GM23338 (cell line): ENCODE data around the gene PRR33. TPM values are rescaled to one million over a fixed set of nuclear protein-coding genes. Genes with fewer than 3 reads are reported as not detected.

Experiments used
- ATAC-seq: fragments of 200-7000 bp; cut with Tn5 transposase; 3 replicates; pipeline ENCODE4 v1.9.1; 2020
- DNase-seq: peaks from one replicate; pipeline ENCODE4 v3.0.0-alpha.2; 2015; ENCODE audit warnings: low spot score
- H2AFZ ChIP-seq: fragments of 200-600 bp; sonication (generic); 2 replicates; pipeline ENCODE4 v1.8.0; 2016; ENCODE audit warnings: antibody characterized with exemption, mild to moderate bottlenecking, moderate library complexity
- H3F3A ChIP-seq: fragments of 200-600 bp; sonication (generic); replicated peaks from 2 replicates; pipeline ENCODE4 v1.8.0; 2017; ENCODE audit warnings: antibody characterized with exemption, mixed run types, low read depth
- H3K27ac ChIP-seq: fragments of 200-600 bp; sonication (generic); 2 replicates; pipeline ENCODE4 v1.6.1; 2016; ENCODE audit warnings: low read depth
- H3K27me3 ChIP-seq: fragments of 200-600 bp; sonication (generic); 2 replicates; pipeline ENCODE4 v1.8.0; 2016; ENCODE audit warnings: mild to moderate bottlenecking, mixed run types, moderate library complexity; ENCODE audit not compliant: insufficient read depth
- H3K36me3 ChIP-seq: fragments of 200-600 bp; sonication (generic); 2 replicates; pipeline ENCODE4 v1.8.0; 2016; ENCODE audit warnings: mild to moderate bottlenecking; ENCODE audit not compliant: insufficient read depth
- H3K4me1 ChIP-seq: fragments of 200-600 bp; sonication (generic); 2 replicates; pipeline ENCODE4 v1.8.0; 2016; ENCODE audit warnings: mild to moderate bottlenecking, moderate library complexity; ENCODE audit not compliant: insufficient read depth
- H3K4me2 ChIP-seq: fragments of 200-600 bp; sonication (generic); 2 replicates; pipeline ENCODE4 v1.7.1; 2017; ENCODE audit warnings: mixed run types
- H3K4me3 ChIP-seq: fragments of 200-600 bp; sonication (generic); 2 replicates; pipeline ENCODE4 v1.6.1; 2016; ENCODE audit warnings: mixed run types
- H3K79me2 ChIP-seq: fragments of 200-600 bp; sonication (generic); replicated peaks from 2 replicates; pipeline ENCODE4 v1.8.0; 2017; ENCODE audit warnings: mild to moderate bottlenecking; ENCODE audit not compliant: insufficient read depth
- H3K9me2 ChIP-seq: fragments of 200-600 bp; sonication (generic); 2 replicates; pipeline ENCODE4 v1.8.0; 2017; ENCODE audit not compliant: insufficient read depth
- H4K20me1 ChIP-seq: fragments of 200-600 bp; sonication (generic); replicated peaks from 2 replicates; pipeline ENCODE4 v1.8.0; 2017; ENCODE audit warnings: mild to moderate bottlenecking; ENCODE audit not compliant: insufficient read depth
- H3K27ac Mint-ChIP-seq: 2 replicates; pipeline ENCODE4 v1.8.0; 2020; ENCODE audit warnings: inconsistent platforms, mild to moderate bottlenecking, moderate library complexity, mixed read lengths
- H3K27me3 Mint-ChIP-seq: 3 replicates; pipeline ENCODE4 v1.8.0; 2022; ENCODE audit warnings: low read depth, mild to moderate bottlenecking, moderate library complexity, mixed read lengths, inconsistent platforms; ENCODE audit not compliant: insufficient read depth, poor library complexity
- H3K36me3 Mint-ChIP-seq: 3 replicates; pipeline ENCODE4 v1.8.0; 2021; ENCODE audit warnings: low read depth, mild to moderate bottlenecking, inconsistent platforms, moderate library complexity, mixed read lengths
- H3K4me1 Mint-ChIP-seq: 3 replicates; pipeline ENCODE4 v1.8.0; 2020; ENCODE audit warnings: mild to moderate bottlenecking, inconsistent platforms, mixed read lengths
- H3K4me3 Mint-ChIP-seq: 3 replicates; pipeline ENCODE4 v1.8.0; 2021; ENCODE audit warnings: moderate library complexity, mild to moderate bottlenecking, inconsistent platforms, mixed read lengths
- H3K9me3 Mint-ChIP-seq: 3 replicates; pipeline ENCODE4 v1.8.0; 2020; ENCODE audit warnings: moderate library complexity, mild to moderate bottlenecking, inconsistent platforms, mixed read lengths
- CREB1 ChIP-seq: fragments of 250-450 bp; sonication (Bioruptor Pico); IDR thresholded peaks from 2 replicates; pipeline ENCODE4 v1.5.0; 2020; ENCODE audit warnings: low read depth, mild to moderate bottlenecking, moderate library complexity
- EZH2phosphoT487 ChIP-seq: fragments of 200-600 bp; sonication (generic); IDR thresholded peaks from one replicate; pipeline ENCODE4 v1.8.1; 2018; ENCODE audit warnings: antibody characterized with exemption; ENCODE audit not compliant: unreplicated experiment
- JUNB ChIP-seq: IDR thresholded peaks from one replicate; pipeline ENCODE4 v1.6.1; 2016; ENCODE audit warnings: antibody characterized with exemption; ENCODE audit not compliant: unreplicated experiment
- NANOG ChIP-seq: IDR thresholded peaks from 2 replicates; pipeline ENCODE4 v1.6.1; 2016; ENCODE audit warnings: antibody characterized with exemption, borderline replicate concordance
- STAT1 ChIP-seq: IDR thresholded peaks from one replicate; pipeline ENCODE4 v1.6.1; 2016; ENCODE audit warnings: antibody characterized with exemption; ENCODE audit not compliant: unreplicated experiment
- ZNF331 ChIP-seq: fragments of 250-450 bp; sonication (Bioruptor Pico); IDR thresholded peaks from 2 replicates; pipeline ENCODE4 v1.5.0; 2020; ENCODE audit warnings: low read depth, mild to moderate bottlenecking, moderate library complexity
- polyA plus RNA-seq: library from polyadenylated mRNA; unstranded; fragments of >200 nt; fragmentation: Nextera tagmentation; extraction: Ambion mirVana; gene quantifications from 2 replicates; pipeline ENCODE4 v1.2.1, GENCODE V29; 2016
- total RNA-seq: library from RNA; depleted of rRNA; stranded (reverse); fragments of >200 nt; shearing (Covaris generic); gene quantifications from 2 replicates; pipeline ENCODE4 v1.2.3, GENCODE V29; 2014
- TF ChIP-seq, protein P1 (sequence below): IDR thresholded peaks from one replicate; pipeline ENCODE4 v1.6.1; 2018; ENCODE audit warnings: antibody characterized with exemption; ENCODE audit not compliant: unreplicated experiment
- TF ChIP-seq, protein P2 (sequence below): IDR thresholded peaks from 2 replicates; pipeline ENCODE4 v1.6.1; 2016; ENCODE audit warnings: antibody characterized with exemption

The PRR33 gene
- total and polyA plus RNA-seq, 2 experiments from 2014 or later: not detected

DNA sequence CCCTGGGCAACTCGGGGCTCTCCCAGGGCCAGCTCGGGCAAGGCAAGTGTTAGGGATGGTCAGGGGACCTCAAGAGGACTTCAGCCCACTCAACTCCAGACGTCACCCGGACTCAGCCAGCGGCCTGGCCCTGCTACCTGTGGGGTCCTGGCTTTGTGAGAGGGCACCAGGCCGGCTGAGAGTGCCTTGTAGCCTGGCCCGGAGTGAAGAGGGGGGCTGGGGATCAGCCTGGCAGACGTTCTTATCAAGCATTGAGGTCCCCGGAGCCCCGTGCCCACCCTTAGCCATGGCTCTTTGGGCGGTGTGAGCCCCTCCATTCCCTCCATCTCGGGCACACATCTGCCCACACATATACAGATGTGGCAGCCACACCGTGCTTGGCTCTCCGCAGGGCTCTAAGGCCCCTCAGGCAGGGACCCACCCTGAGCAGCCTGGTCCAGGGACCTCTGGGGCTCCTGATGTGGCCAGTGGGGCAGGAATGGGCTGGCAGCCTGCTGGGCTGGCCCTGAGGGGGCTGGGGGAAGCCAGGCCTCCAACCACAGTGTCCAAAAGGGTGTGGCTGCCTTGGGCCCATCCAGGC is 23.5 kb downstream of the PRR33 start:
- Histone ChIP-seq H3K4me2 (no peak overlapping the region), H4K20me1 (no peaks in the 10 kb centered on the region), H3K36me3 (no peaks in the 10 kb centered on the region), H2AFZ (no peak overlapping the region), H3K79me2 (no peaks in the 10 kb centered on the region), H3K9me2 (no peaks in the 10 kb centered on the region), H3K27me3 (no peaks in the 10 kb centered on the region), H3K27ac (no peak overlapping the region), H3K4me3 (no peak overlapping the region), H3K4me1 (no peaks in the 10 kb centered on the region), H3F3A (no peaks in the 10 kb centered on the region)
- ATAC-seq (no peak), DNase-seq (no peak)
- H3K27ac Mint-ChIP-seq: no peak overlapping the region
- H3K9me3 Mint-ChIP-seq: no peaks in the 10 kb centered on the region
- TF ChIP-seq, protein P1, sequence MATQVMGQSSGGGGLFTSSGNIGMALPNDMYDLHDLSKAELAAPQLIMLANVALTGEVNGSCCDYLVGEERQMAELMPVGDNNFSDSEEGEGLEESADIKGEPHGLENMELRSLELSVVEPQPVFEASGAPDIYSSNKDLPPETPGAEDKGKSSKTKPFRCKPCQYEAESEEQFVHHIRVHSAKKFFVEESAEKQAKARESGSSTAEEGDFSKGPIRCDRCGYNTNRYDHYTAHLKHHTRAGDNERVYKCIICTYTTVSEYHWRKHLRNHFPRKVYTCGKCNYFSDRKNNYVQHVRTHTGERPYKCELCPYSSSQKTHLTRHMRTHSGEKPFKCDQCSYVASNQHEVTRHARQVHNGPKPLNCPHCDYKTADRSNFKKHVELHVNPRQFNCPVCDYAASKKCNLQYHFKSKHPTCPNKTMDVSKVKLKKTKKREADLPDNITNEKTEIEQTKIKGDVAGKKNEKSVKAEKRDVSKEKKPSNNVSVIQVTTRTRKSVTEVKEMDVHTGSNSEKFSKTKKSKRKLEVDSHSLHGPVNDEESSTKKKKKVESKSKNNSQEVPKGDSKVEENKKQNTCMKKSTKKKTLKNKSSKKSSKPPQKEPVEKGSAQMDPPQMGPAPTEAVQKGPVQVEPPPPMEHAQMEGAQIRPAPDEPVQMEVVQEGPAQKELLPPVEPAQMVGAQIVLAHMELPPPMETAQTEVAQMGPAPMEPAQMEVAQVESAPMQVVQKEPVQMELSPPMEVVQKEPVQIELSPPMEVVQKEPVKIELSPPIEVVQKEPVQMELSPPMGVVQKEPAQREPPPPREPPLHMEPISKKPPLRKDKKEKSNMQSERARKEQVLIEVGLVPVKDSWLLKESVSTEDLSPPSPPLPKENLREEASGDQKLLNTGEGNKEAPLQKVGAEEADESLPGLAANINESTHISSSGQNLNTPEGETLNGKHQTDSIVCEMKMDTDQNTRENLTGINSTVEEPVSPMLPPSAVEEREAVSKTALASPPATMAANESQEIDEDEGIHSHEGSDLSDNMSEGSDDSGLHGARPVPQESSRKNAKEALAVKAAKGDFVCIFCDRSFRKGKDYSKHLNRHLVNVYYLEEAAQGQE: no peak
- H3K4me3 Mint-ChIP-seq: no peak overlapping the region
- no peaks in the 10 kb centered on the region for H3K36me3 Mint-ChIP-seq
- peaks cover 2% of the 10 kb centered on the region; the same call in 1 of the 3 replicates for H3K4me1 Mint-ChIP-seq
- H3K27me3 Mint-ChIP-seq: peaks cover 6% of the 10 kb centered on the region

DNA sequence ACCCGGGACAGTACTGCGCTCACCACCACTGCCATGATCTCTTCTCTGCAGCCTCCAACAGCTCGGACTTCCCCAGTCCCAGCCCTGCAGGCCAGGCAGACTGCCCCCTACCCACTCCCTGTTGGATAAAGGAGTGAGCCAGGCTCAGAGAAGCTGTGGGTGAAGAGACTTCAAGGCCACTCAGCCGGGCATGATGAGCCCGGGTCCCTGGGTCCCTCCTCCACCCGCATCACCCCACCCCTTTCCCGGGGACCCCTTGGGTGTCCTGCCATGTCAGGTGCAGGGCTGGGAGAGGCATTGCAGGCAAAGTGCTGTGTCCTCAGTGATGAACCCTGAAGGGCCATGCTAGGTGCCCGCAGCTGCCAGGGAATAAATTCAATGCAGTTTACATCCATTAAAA is 24.3 kb downstream of the PRR33 start:
- no peak for ATAC-seq
- Histone ChIP-seq H3F3A (no peaks in the 10 kb centered on the region), H2AFZ (no peak overlapping the region), H3K4me2 (no peak overlapping the region), H3K27ac (no peak overlapping the region), H4K20me1 (no peaks in the 10 kb centered on the region), H3K36me3 (no peaks in the 10 kb centered on the region), H3K4me1 (no peaks in the 10 kb centered on the region), H3K79me2 (no peaks in the 10 kb centered on the region), H3K27me3 (no peaks in the 10 kb centered on the region), H3K9me2 (no peaks in the 10 kb centered on the region), H3K4me3 (no peak overlapping the region)
- H3K27ac Mint-ChIP-seq: no peak overlapping the region
- no peaks in the 10 kb centered on the region for H3K9me3 Mint-ChIP-seq
- peaks cover 2% of the 10 kb centered on the region; the same call in 1 of the 3 replicates for H3K4me1 Mint-ChIP-seq
- H3K27me3 Mint-ChIP-seq: peaks cover 6% of the 10 kb centered on the region
- H3K4me3 Mint-ChIP-seq: no peak overlapping the region
- H3K36me3 Mint-ChIP-seq: no peaks in the 10 kb centered on the region
- no peak for DNase-seq
- no peak for TF ChIP-seq NANOG
- no peak for TF ChIP-seq CREB1
- no peak for TF ChIP-seq EZH2phosphoT487
- no peak for TF ChIP-seq ZNF331 (CRISPR knock-in tag)
- TF ChIP-seq JUNB: no peak
- TF ChIP-seq, protein P1: no peak
- no peak for TF ChIP-seq STAT1
- TF ChIP-seq, protein P2, sequence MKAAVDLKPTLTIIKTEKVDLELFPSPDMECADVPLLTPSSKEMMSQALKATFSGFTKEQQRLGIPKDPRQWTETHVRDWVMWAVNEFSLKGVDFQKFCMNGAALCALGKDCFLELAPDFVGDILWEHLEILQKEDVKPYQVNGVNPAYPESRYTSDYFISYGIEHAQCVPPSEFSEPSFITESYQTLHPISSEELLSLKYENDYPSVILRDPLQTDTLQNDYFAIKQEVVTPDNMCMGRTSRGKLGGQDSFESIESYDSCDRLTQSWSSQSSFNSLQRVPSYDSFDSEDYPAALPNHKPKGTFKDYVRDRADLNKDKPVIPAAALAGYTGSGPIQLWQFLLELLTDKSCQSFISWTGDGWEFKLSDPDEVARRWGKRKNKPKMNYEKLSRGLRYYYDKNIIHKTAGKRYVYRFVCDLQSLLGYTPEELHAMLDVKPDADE: no peak
